Uterus (tissue), 4 donors: ENCODE results near the gene NCAM2. TPM values are rescaled to one million over a fixed set of nuclear protein-coding genes. Genes with fewer than 3 reads are reported as not detected.

ENCODE experiments used
- DNase-seq, 2 donors: peaks; one replicate each; pipeline ENCODE4 v3.0.0-alpha.2; 2019 to 2020
- H3K27ac ChIP-seq, 2 donors: fragments of 200-600 bp; sonication (generic); 1 replicate in 1 of 2; 2 replicates in 1 of 2; pipeline ENCODE4 v1.5.1; 2016 to 2018
- H3K27me3 ChIP-seq, 2 donors: fragments of 200-600 bp; sonication (generic); one replicate each; pipeline ENCODE4 v1.5.1; 2018 to 2019; ENCODE audit warnings: control low read depth in 1 of 2
- H3K36me3 ChIP-seq, 2 donors: fragments of 200-600 bp; sonication (generic); one replicate each; pipeline ENCODE4 v1.5.1; 2019; ENCODE audit warnings: control low read depth in 1 of 2
- H3K4me1 ChIP-seq, 2 donors: fragments of 200-600 bp; sonication (generic); one replicate each; pipeline ENCODE4 v1.5.1; 2018 to 2019; ENCODE audit warnings: control low read depth in 1 of 2
- H3K4me3 ChIP-seq, 2 donors: fragments of 200-600 bp; sonication (generic); 1 replicate in 1 of 2; 2 replicates in 1 of 2; pipeline ENCODE4 v1.5.1; 2018 to 2019; ENCODE audit warnings: mild to moderate bottlenecking in 1 of 2
- H3K9me3 ChIP-seq, 2 donors: fragments of 200-600 bp; sonication (generic); one replicate each; pipeline ENCODE4 v1.5.1; 2019; ENCODE audit warnings: control low read depth in 1 of 2
- POLR2A ChIP-seq, 2 donors: fragments of 450-650 bp; IDR thresholded peaks; one replicate each; pipeline ENCODE4 v1.6.1; 2016; ENCODE audit warnings: antibody characterized with exemption in 2 of 2, mild to moderate bottlenecking in 1 of 2, moderate library complexity in 1 of 2
- intact Hi-C: fragments of 100-400 bp; cut with DNase I; formaldehyde crosslinking; loops from one replicate; pipeline ENCODE4 v1.15.1; 2023; ENCODE audit warnings: low total_unique reads
- total RNA-seq, 4 donors: library from RNA; depleted of rRNA in 3 of 4; stranded (reverse); fragments of >200 nt in 3 of 4; gene quantifications; one replicate each; pipeline versions ENCODE4 v1.1.0 to v1.2.4, GENCODE V29; 2014 to 2023
- TF ChIP-seq, protein P1 (sequence below), 4 experiments: fragments of 200-600 bp in 2 of 4; fragments of 450-650 bp in 2 of 4; sonication (generic) in 2 of 4; IDR thresholded peaks; one replicate each; pipeline ENCODE4 v1.5.1; 2016 to 2019; ENCODE audit warnings: antibody characterized with exemption in 4 of 4, mild to moderate bottlenecking in 2 of 4, moderate library complexity in 1 of 4
- donor health status: DM: yes; HTN: yes; CAD: no.

The NCAM2 gene
- total RNA-seq, 4 donors from 2014 or later = 1.2 to 214 (median 26.1) TPM

DNA sequence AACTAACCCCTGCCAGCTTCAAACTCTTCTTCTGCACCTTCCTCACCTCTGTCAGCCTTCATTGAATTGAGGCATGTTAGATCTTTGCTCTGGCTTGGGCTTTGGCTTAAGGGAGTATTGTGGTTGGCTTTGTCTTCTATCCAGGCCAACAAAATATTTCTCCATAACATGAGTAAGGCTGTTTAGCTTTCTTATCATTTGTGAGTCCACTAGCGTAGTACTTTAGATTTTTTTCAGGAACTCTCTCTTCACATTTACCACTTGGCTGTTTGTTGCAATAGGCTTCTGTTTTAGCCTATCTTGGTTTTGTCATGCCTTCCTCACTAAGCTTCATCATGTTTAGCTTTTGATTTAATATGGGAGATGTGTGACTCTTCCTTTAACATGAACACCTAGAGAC is 417.5 kb downstream of the NCAM2 start:
- Histone ChIP-seq H3K27ac (no peak overlapping the region), H3K4me3 (no peak overlapping the region), H3K27me3 (no peaks in the 10 kb centered on the region), H3K9me3 (no peaks in the 10 kb centered on the region), H3K4me1 (no peaks in the 10 kb centered on the region), H3K36me3 (no peaks in the 10 kb centered on the region)
- intact Hi-C loops = no loop called here
- TF ChIP-seq POLR2A (IDR thresholded peaks at IDR 0.05) = no peak
- TF ChIP-seq, protein P1, sequence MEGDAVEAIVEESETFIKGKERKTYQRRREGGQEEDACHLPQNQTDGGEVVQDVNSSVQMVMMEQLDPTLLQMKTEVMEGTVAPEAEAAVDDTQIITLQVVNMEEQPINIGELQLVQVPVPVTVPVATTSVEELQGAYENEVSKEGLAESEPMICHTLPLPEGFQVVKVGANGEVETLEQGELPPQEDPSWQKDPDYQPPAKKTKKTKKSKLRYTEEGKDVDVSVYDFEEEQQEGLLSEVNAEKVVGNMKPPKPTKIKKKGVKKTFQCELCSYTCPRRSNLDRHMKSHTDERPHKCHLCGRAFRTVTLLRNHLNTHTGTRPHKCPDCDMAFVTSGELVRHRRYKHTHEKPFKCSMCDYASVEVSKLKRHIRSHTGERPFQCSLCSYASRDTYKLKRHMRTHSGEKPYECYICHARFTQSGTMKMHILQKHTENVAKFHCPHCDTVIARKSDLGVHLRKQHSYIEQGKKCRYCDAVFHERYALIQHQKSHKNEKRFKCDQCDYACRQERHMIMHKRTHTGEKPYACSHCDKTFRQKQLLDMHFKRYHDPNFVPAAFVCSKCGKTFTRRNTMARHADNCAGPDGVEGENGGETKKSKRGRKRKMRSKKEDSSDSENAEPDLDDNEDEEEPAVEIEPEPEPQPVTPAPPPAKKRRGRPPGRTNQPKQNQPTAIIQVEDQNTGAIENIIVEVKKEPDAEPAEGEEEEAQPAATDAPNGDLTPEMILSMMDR (IDR thresholded peaks at IDR 0.05) = no peak
- DNase-seq = no peak

DNA sequence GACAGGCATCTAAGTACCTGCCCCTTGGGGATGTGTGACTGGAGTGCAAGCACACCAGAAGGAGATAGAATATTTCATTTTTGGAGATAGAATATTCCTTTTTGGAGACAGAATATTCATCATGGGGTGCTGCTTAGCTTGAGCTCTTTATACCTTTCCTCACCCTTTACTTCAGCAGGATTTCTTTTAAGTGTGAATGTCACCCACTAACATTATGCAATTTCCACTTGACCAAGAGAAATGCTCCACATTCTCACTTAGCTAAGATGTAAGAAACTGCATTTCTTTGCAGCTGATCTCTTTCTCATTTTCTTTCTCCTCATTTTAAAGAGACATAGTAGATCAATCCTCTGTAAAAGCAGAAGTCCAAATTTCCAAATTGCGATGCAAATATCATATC is 436.7 kb downstream of the NCAM2 start:
- Histone ChIP-seq H3K4me3 (no peak overlapping the region), H3K27me3 (no peaks in the 10 kb centered on the region), H3K4me1 (no peaks in the 10 kb centered on the region), H3K9me3 (no peaks in the 10 kb centered on the region), H3K36me3 (no peaks in the 10 kb centered on the region), H3K27ac (no peak overlapping the region)
- DNase-seq = no peak
- intact Hi-C loops = no loop called here
- TF ChIP-seq, protein P1 (IDR thresholded peaks at IDR 0.05) = no peak
- no peak for TF ChIP-seq POLR2A (IDR thresholded peaks at IDR 0.05)

DNA sequence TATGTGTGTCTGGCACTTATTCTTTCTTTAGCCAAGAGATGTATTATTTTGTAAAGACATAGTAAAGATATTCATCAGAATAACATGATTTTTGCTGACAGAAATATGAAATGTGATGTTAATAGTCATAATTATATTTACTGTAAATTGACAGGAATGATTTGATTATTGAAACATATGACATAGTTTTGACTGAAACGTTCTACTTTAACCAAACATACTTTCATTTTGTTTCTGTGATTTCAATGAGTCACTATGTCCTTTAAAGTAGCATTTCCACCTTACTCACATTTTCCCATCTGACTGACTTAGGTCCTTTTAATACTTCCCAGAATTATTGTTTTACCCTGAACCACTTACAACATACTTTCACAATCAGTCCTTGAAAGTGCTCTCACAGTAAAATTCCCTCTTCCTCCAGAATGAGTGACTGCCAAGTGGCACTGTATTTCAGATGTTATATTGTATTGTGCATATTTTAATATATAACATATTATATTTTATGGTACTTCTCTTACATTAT is 437.9 kb downstream of the NCAM2 start:
- TF ChIP-seq POLR2A (IDR thresholded peaks at IDR 0.05) = no peak
- TF ChIP-seq, protein P1 (IDR thresholded peaks at IDR 0.05) = no peak
- H3K27me3 ChIP-seq = no peaks in the 10 kb centered on the region
- no peak overlapping the region for H3K27ac ChIP-seq
- no peaks in the 10 kb centered on the region for H3K36me3 ChIP-seq
- no peak overlapping the region for H3K4me3 ChIP-seq
- no peaks in the 10 kb centered on the region for H3K4me1 ChIP-seq
- no peak for DNase-seq
- H3K9me3 ChIP-seq = no peaks in the 10 kb centered on the region
- intact Hi-C loops = no loop called here

DNA sequence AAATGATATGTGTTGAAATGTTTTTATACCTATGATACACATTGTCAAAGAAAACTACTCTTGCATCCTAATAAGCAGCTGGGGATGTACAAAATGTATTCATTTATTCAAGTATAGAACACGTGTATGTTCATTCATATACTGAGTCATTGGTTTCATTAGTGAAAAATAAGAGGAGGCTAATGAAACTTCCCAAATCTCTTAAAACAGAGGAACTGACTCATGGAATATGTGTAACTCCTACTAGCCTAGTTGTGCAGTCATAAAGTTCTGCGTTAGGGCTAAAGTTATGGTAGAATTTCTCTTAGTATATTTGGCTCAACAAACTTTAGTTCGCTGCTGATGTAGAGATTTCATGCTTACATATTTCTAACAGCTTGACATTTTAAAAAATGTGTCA is 441.6 kb downstream of the NCAM2 start:
- DNase-seq = no peak
- Histone ChIP-seq H3K27me3 (no peaks in the 10 kb centered on the region), H3K27ac (no peak overlapping the region), H3K4me1 (no peaks in the 10 kb centered on the region), H3K9me3 (no peaks in the 10 kb centered on the region), H3K4me3 (no peak overlapping the region), H3K36me3 (no peaks in the 10 kb centered on the region)
- intact Hi-C loops = no loop called here
- TF ChIP-seq, protein P1 (IDR thresholded peaks at IDR 0.05) = no peak
- no peak for TF ChIP-seq POLR2A (IDR thresholded peaks at IDR 0.05)

DNA sequence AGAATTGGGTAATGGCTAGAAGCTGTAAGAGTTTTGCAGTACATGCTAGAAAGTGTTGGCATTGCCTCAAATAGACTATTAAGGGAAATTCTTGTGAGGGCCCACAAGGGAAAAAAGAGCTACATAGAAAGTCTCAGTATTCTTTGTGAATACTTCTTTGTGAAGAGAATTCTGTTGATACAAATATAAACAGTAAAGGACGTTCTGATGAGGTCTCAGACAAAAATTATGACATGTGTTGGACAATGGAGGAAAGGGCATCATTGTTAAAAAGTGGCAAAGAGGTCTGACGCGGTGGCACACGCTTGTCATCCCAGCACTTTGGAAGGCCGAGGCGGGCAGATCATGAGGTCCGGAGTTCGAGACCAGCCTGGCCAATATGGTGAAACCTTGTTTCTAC is 458.9 kb downstream of the NCAM2 start:
- TF ChIP-seq, protein P1 (IDR thresholded peaks at IDR 0.05) = no peak
- TF ChIP-seq POLR2A (IDR thresholded peaks at IDR 0.05) = no peak

More for the DNA sequence above, 458.9 kb downstream of the NCAM2 start:
- Histone ChIP-seq H3K27me3 (no peaks in the 10 kb centered on the region), H3K4me1 (no peaks in the 10 kb centered on the region), H3K9me3 (no peaks in the 10 kb centered on the region), H3K27ac (no peak overlapping the region), H3K36me3 (no peaks in the 10 kb centered on the region), H3K4me3 (no peak overlapping the region)
- DNase-seq = no peak
- intact Hi-C loops = no loop called here
